GM21367 (cell line): ENCODE data around the gene SIRPB1.
"Not testable (repeated sequence)": the region's sequence is repeated elsewhere in the genome, so short reads cannot be mapped to it uniquely, and the experiment has no call there.

Source experiments
- ATAC-seq: cut with Tn5 transposase; IDR thresholded peaks from one replicate; pipeline ENCODE4 v1.9.1; 2021; ENCODE audit not compliant: unreplicated experiment

The SIRPB1 gene

DNA sequence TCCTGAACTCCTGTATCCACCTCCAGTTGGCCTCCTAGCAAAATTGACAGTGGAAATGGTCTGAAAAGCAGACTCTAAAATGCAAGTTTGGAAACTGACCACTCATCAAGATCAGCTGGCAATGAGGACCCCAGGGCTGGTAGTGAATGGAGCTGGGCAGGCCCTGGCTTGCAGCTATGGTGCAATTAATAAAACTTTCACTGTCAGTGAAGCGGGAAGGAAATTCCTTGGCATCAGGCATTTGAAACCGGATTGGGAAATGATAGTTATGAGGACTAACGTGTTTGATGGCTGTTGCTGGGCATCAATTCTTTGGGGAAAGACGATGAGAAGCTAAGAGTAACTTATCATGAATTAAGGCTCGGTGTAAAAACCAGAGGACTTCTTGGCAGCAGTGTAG lies 19.1 kb downstream of the SIRPB1 start:
- no peak for ATAC-seq

DNA sequence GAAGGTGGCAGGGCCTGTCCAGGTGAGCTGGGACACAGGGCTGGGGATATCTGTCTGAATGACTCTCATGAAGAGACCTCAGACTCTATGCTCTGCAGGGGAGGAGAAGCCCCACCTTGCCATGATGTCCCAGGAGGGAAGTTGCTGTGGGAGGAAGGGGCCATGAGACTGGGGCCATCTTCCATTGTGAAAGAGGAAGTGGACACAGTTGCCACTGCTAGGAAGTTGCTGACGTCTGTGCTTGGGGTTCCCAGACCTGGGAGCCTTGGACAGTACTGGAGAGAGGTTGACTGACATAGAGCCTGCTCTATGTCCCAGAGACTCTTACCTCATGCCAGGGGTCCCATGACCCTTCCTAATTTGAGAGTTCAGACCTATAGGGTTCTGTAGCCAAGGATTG lies 24.5 kb downstream of the SIRPB1 start:
- no peak for ATAC-seq

GRCh38 chr20:1588533-1589460 lies 31.0 kb downstream of the SIRPB1 start:
- no peak for ATAC-seq

DNA sequence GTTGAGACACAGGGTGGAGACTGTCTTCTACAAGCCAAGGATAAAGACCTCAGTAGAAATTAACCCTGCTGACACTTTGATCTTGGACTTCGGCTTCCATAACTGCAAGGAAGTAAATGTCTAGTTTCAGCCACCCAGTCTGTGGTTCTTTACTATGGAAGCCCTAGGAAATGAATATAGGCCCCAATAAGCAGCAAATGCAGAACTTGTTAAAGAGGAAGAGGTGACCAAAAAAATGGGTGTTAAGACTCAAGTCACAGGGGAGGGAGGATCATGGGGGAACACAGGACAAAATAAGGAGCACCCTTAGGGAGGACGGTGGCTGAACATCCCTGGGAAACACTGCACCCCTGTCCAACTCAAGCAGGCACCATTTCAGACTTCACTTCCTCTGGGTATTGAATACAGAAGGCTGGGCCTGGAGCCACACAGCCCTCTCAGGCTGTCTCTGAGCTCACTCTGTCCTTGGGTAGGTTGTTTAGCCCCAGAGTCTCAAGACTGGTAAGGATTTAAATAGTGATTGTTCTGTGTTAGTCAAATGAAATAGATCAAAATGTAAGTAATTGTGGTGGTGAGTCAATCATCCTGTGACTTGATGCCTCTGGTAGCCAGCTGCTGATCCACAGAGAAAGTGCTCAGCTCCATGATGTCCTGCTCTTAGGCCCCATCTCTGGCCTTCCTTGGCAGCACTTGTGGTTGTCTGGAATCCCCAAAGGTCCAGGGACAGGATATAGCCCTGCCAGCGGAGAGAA lies 31.9 kb downstream of the SIRPB1 start:
- no peak for ATAC-seq

- ATAC-seq = no peak
Measured at GRCh38 chr20:1579488-1579887, 40.3 kb downstream of the SIRPB1 start.

GRCh38 chr20:1577906-1578305 lies 41.9 kb downstream of the SIRPB1 start:
- no peak for ATAC-seq

DNA sequence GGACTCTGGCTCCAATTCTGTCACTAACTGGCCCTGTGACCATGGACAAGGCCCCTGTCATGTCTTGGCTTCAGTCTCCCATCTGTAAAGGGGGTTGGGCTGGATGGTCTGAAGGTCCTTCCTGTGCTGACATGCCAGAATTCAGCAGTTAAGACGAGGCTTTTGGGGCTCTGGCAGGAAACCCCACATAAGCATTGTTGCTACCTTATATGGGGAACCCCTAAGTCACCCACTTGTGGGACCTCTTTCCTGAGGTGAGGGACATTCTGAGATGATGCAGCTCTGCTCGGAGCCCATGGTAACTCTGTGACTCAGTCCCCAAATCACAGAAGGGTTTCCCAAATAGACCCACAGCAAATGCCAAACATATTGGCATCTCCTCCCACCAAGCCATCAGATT lies 42.5 kb downstream of the SIRPB1 start:
- ATAC-seq = not testable (repeated sequence)

- no peak for ATAC-seq
Measured at GRCh38 chr20:1576641-1577040, 43.2 kb downstream of the SIRPB1 start.

DNA sequence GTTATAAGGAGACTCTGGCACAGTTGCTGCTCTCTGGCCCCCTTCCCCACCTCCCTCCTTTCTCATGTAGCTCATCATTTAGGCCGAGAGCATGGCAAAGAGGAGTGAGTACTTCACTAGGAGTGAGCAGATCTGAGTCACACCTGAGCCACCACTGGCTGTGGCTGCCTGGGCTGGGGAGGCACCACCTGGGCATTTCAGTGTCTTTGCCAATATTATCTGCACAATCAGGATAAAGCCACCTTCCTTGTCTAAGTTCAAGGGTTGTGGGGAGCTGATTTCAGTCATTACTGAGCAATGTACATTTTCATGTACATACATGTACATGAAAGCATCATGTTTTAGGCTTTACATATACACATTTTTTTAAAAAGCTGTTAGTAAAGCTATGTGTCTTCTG lies 43.8 kb downstream of the SIRPB1 start:
- ATAC-seq = not testable (repeated sequence)

- not testable (repeated sequence) for ATAC-seq
Measured at GRCh38 chr20:1571583-1571982, 48.2 kb downstream of the SIRPB1 start.
